Amniotic epithelial cell (primary cell): ENCODE results near the gene CST1.
"Not testable (repeated sequence)": the region's sequence is repeated elsewhere in the genome, so short reads cannot be mapped to it uniquely, and the experiment has no call there.

ENCODE experiments used
- DNase-seq: peaks from one replicate; pipeline ENCODE4 v3.0.0-alpha.2; 2010; ENCODE audit warnings: low read depth

The CST1 gene

GRCh38 chr20:23750786-23751185 is at the start of gene CST1:
Gene CST1, minus strand, starts transcription at chr20:23750935. Its CDS starts 69 bp downstream, at chr20:23750866.
- DNase-seq, result not testable (repeated sequence)

- peak; percentile 5 for DNase-seq
These were observed 48.6 kb upstream of the CST1 start for GRCh38 chr20:23799216-23799847.

- DNase-seq, result no peak
These were observed 44.8 kb upstream of the CST1 start for GRCh38 chr20:23795526-23795925.

DNA sequence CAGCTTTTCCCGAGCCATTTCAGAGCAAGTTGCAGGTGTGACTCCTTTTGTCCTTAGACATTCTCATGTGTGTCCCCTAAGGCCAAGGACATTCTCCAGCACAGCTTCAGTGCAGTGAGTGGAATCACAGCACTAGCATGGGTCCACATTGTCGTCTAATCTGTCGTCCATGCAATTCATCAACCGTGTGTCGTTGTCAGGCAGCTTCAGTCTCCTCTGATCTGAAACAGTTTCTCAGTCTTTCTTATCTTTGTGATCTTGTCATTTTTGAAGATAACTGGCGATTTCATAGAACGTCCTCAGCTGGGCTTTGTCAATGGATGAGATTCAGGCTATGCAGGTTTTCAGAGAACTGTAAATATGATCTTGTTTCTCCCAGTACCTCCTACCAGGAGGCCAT is 44.1 kb upstream of the CST1 start:
- no peak for DNase-seq

DNA sequence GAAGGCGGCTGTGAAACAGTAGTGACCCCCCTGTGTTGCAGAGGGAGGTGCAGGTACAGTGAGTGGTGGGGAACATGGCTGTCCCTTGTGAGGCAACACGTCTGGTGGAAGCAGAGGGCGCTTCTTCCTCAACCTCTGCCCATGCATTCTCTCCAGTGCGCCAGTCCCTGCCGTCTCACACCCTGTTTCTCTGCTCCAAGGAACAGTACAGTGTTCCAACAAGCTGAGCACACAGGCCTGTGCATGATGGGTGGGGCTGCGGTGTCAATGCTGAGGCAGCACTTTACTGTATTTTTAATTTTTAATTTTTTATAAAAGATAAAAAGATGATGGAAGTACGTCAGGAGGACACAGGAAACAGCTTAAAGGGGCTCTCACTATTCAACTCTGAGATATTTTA is 43.3 kb upstream of the CST1 start:
- DNase-seq, result no peak

GRCh38 chr20:23783447-23783846 is 32.7 kb upstream of the CST1 start:
- DNase-seq, result no peak

DNA sequence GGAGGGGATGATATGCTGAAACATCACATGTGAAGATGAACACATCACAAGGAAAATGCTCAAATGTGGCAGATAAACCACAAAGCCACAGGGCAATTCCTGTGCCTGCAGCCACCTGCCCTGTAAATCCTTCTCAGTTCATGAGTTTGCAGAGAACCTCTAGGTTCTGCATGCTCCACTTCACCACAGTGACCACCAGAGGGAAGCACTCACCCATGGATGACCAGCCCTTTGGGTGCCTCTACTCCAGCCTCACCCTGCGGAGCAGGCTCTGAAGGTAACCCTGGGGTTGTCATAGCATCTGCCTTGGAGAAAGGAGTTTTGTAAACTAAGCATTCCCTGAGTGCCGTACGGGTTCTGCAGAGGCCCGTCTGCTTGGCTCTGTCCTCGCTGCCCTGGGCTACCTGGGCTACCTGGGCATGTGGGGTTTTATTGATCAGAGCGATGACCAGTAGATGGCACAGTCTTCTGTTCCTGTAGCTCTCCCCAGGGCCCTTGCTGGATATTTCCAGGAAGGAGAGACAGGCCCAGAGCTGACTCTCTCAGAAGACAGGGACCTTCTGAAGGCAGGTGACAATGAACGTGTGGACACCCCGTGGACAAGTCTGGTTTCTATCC is 31.7 kb upstream of the CST1 start:
- DNase-seq, result peak; percentile 3

DNA sequence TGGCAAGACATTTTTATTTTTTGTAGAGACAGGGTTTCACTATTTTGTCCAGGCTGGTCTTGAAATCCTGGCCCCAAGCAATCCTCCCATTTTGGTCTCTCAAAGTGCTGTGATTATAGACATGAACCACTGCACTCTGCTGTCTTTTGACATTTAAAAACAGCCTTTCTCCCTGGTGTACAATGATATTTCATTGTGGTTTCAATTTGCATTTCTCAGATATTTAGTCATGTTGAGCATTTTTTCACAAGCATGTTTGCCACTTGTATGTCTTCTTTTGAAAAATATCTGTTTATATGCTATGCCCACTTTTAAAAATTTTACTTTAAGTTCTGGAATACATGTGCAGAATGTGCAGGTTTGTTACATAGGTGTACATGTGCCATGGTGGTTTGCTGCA is 27.9 kb upstream of the CST1 start:
- DNase-seq, result not testable (repeated sequence)

- not testable (repeated sequence) for DNase-seq
These were observed 26.6 kb upstream of the CST1 start for GRCh38 chr20:23777380-23777779.

- DNase-seq, result no peak
These were observed 25.5 kb upstream of the CST1 start for GRCh38 chr20:23776067-23776771.

DNA sequence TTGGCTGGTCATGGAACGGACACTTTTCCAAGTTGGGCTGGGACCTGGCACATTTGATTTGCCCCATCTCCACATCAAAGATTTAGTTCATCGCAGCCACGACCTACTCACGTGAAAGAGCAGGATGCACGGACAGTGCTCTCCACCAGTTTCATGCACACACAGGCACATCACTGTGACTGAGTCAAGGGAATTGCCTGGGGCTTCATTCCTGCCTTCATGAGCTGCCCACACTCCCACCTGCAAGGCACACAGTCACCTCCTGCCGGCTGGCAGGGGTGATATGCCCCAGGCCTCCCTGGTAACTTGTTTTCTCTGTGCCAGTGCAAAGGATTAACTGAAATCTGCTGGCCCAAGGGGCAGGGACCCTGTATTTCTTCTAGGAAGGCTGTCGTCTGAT is 23.3 kb upstream of the CST1 start:
- no peak for DNase-seq

- no peak for DNase-seq
These were observed 22.8 kb upstream of the CST1 start for GRCh38 chr20:23773579-23773978.

GRCh38 chr20:23773127-23773526 is 22.4 kb upstream of the CST1 start:
- DNase-seq, result no peak

GRCh38 chr20:23772074-23772473 is 21.3 kb upstream of the CST1 start:
- DNase-seq, result no peak

DNA sequence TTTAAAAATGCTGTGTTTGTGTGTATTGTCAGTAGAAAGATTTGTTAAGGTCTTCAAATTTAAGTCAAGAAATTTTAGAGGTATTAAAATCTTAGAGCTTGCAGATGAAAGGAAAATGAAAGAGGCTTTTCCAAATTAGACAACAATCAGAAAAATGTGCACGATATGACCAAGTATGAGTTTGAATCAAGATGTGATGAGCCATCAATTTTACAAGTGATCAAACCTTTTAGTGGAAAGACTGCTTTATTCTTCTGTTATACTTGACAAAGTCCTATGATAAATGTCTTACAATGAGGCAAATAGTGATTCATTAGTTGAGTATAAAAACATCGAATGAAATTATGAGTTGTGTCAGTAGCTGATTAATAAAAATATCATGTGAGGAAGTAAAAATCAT is 19.6 kb upstream of the CST1 start:
- no peak for DNase-seq

GRCh38 chr20:23768520-23768919 is 17.8 kb upstream of the CST1 start:
- DNase-seq, result not testable (repeated sequence)

- DNase-seq, result no peak
These were observed 15.8 kb upstream of the CST1 start for GRCh38 chr20:23766531-23766930.

DNA sequence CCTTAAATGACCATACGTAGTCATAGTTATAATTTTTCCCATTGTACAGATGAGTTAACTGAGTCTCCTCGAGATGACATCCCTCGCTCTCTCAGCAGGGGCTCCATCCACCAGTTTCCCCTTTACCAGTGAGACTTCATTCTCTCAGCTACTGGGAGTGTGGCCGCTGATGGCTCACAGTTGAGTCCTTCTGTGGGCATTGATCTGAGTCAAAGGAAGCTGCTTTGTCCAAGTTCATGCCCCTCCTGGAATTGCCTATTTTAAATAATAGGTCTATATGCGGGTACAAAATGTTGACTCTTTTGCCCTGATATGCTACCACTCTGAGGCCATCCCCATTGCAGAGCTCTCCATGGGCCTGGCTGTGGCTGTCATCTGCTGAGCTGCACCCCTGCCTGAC is 14.8 kb upstream of the CST1 start:
- no peak for DNase-seq

DNA sequence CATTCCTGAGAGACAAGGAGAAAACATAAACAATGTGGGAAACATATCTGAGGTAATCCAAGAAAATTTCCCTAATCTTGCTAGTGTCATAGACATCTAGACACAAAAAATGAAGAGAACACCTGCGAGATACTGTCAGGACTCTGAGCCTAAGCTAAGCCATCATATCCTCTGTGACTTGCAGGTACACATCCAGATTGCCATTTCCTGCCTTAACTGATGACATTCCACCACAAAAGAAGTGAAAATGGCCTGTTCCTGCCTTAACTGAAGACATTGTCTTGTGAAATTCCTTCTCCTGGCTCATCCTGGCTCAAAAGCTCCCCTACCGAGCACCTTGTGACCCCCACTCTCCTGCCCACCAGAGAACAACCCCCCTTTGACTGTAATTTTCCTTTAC is 13.9 kb upstream of the CST1 start:
- not testable (repeated sequence) for DNase-seq

GRCh38 chr20:23763345-23763744 is 12.6 kb upstream of the CST1 start:
- no peak for DNase-seq

DNA sequence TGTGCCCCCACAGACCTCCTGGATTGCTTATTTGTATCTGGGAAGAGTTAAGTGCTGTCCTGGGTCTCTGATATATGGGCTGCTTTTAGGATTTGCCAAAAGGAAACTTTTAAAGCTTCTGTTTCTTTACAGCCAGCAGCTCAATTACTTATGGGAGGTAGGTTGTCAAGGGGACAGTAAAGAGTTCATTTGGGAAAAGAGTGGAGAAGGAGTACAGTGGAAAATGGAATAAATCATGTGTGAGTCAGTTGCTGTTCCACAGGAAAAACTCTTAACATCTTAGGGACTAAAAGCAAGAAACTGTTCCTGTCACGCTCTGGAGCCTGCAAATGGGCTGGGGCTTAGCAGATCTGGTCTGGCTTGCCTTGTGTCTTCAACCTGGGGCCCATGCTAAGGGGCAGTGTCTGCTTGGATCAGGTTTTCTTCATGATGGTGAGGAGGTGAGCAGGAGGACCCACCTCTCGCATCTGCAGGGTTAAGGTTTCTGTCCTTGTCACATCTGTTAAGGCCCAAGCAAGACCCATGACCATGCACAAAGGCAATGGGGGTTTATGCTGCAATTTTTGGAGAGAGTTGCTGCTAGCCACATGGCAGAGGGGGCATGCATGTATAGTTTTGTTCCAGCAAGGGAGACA is 8.7 kb upstream of the CST1 start:
- DNase-seq, result no peak

DNA sequence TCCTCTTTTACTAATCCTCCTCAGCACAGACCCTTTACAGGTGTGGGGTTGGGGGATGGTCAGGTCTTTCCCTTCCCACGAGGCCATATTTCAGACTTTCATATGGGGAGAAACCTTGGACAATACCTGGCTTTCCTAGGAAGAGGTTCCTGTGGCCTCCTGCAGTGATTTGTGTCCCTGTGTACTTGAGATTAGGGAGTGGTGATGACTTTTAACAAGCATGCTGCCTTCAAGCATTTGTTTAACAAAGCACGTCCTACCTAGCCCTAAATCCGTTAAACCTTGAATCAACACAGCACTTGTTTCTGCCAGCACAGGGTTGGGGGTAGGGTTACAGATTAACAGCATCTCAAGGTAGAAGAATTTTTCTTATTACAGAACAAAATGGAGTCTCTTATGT is 6.1 kb upstream of the CST1 start:
- DNase-seq, result not testable (repeated sequence)

DNA sequence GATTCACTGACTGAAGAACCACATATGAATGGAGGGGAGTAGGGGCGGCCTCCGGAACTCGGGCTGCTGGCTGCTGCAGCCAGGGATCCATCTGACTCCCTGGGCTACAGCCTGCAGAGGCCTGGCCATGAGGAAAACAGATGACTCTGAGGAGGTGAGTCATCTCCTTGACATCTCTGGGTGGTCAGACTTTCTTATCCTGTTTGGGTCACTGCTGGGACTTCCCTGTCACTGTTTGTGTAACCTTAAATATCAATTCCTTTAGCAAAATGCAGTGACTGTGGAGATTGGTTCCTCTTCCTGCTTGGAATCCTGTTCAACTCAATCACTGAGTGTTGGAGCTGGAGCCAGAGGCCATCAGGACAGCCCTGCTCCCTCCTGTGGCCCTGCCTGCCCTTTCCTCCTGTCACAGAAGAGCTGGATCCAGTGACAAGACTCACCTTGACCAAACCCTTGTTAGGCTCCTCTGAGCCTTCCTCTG is 4.4 kb upstream of the CST1 start:
- DNase-seq, result peak; percentile 7
